Smooth muscle cell (in vitro differentiated cells): ENCODE data around the gene OR52N1. TPM values are rescaled to one million over a fixed set of nuclear protein-coding genes. Genes with fewer than 3 reads are reported as not detected.

ENCODE experiments used
- DNase-seq: peaks from one replicate; lab custom pipeline; 2025; ENCODE audit not compliant: unreplicated experiment; lab: John Stamatoyannopoulos, UW
- H2AFZ ChIP-seq: fragments of 200-600 bp; sonication (generic); 2 replicates; pipeline ENCODE4 v1.6.0; 2016; ENCODE audit warnings: antibody characterized with exemption, low read depth, mild to moderate bottlenecking
- H3F3A ChIP-seq: fragments of 200-600 bp; sonication (generic); 2 replicates; pipeline ENCODE4 v1.6.0; 2017; ENCODE audit warnings: antibody characterized with exemption, low read depth
- H3K27ac ChIP-seq: fragments of 200-600 bp; sonication (generic); 2 replicates; pipeline ENCODE4 v1.5.1; 2016; ENCODE audit warnings: low read depth, mild to moderate bottlenecking
- H3K27me3 ChIP-seq: fragments of 200-600 bp; sonication (generic); 2 replicates; pipeline ENCODE4 v1.6.1; 2016; ENCODE audit warnings: low read depth, mild to moderate bottlenecking
- H3K36me3 ChIP-seq: fragments of 200-600 bp; sonication (generic); 2 replicates; pipeline ENCODE4 v1.5.1; 2016; ENCODE audit warnings: low read depth
- H3K4me1 ChIP-seq: fragments of 200-600 bp; sonication (generic); 2 replicates; pipeline ENCODE4 v1.5.1; 2016; ENCODE audit warnings: low read depth
- H3K4me2 ChIP-seq: fragments of 200-600 bp; sonication (generic); 2 replicates; pipeline ENCODE4 v1.6.0; 2016; ENCODE audit warnings: mild to moderate bottlenecking
- H3K4me3 ChIP-seq: fragments of 200-600 bp; sonication (generic); 2 replicates; pipeline ENCODE4 v1.5.1; 2016; ENCODE audit warnings: mild to moderate bottlenecking
- H3K79me2 ChIP-seq: fragments of 200-600 bp; sonication (generic); 2 replicates; pipeline ENCODE4 v1.6.0; 2016; ENCODE audit warnings: low read depth, mild to moderate bottlenecking
- H3K9ac ChIP-seq: fragments of 200-600 bp; sonication (generic); 2 replicates; pipeline ENCODE4 v1.6.0; 2016; ENCODE audit warnings: low read depth
- H3K9me3 ChIP-seq: fragments of 200-600 bp; sonication (generic); replicated peaks from 2 replicates; pipeline ENCODE4 v1.5.1; 2016; ENCODE audit warnings: low read depth
- H4K20me1 ChIP-seq: fragments of 200-600 bp; sonication (generic); 2 replicates; pipeline ENCODE4 v1.6.0; 2016; ENCODE audit warnings: low read depth
- CTCF ChIP-seq: fragments of 200-600 bp; sonication (generic); IDR thresholded peaks from 2 replicates; pipeline ENCODE4 v1.5.1; 2017; ENCODE audit warnings: borderline replicate concordance, mild to moderate bottlenecking, antibody characterized with exemption; ENCODE audit not compliant: insufficient read depth, poor library complexity, severe bottlenecking
- WGBS: methylation state at CpG from one replicate; pipeline ENCODE4 v1.1.7; 2016; ENCODE audit warnings: low lambda C conversion rate; 5-methylcytosine and 5-hydroxymethylcytosine counted together
- polyA plus RNA-seq: library from polyadenylated mRNA; unstranded; fragments of >200 nt; fragmentation: Nextera tagmentation; extraction: Ambion mirVana; gene quantifications from 2 replicates; pipeline ENCODE4 v1.2.1, GENCODE V29; 2016
- total RNA-seq: library from RNA; depleted of rRNA; stranded (reverse); fragments of >200 nt; gene quantifications from 2 replicates; pipeline ENCODE4 v1.2.3, GENCODE V29; 2014

Gene OR52N1
- total and polyA plus RNA-seq, 2 experiments from 2014 or later, result not detected

GRCh38 chr11:5809122-5809519 is 18.1 kb upstream of the OR52N1 start:
- H3K4me1 ChIP-seq, result no peaks in the 10 kb centered on the region
- DNase-seq, result no peak
- H3K9ac ChIP-seq, result peak overlapping the region; percentile 29
- H4K20me1 ChIP-seq, result no peaks in the 10 kb centered on the region
- 77% methylated on average over 5 of the region's 5 CpGs for WGBS
- no peaks in the 10 kb centered on the region for H3K9me3 ChIP-seq
- peak overlapping the region; percentile 90 for H3K4me2 ChIP-seq
- H3F3A ChIP-seq, result no peaks in the 10 kb centered on the region
- no peaks in the 10 kb centered on the region for H3K27me3 ChIP-seq
- H3K4me3 ChIP-seq, result peak overlapping the region; percentile 64
- H2AFZ ChIP-seq, result peak overlapping the region; percentile 96
- no peak for TF ChIP-seq CTCF
- no peak overlapping the region for H3K27ac ChIP-seq
- H3K36me3 ChIP-seq, result no peaks in the 10 kb centered on the region
- no peaks in the 10 kb centered on the region for H3K79me2 ChIP-seq

GRCh38 chr11:5808500-5809121 is 17.5 kb upstream of the OR52N1 start, which contains the start of gene OR52N2:
OR52N2 (plus strand) TSS chr11:5808924; CDS start chr11:5820336, 11,412 bp downstream.
- Histone ChIP-seq H3K4me3 (peak within 1 kb of the TSS; percentile 64), H4K20me1 (no peaks in the 10 kb centered on the region), H3K9me3 (no peaks in the 10 kb centered on the region), H3K79me2 (no peaks in the 10 kb centered on the region), H3K9ac (peak within 1 kb of the TSS; percentile 29), H3K27ac (no peak within 1 kb of the TSS), H3F3A (no peaks in the 10 kb centered on the region), H3K36me3 (no peaks in the 10 kb centered on the region), H2AFZ (peak within 1 kb of the TSS; percentile 96), H3K4me1 (no peaks in the 10 kb centered on the region), H3K27me3 (peaks cover 2% of the 10 kb centered on the region), H3K4me2 (peak within 1 kb of the TSS; percentile 90)
- DNase-seq, result peak; percentile 24
- peak; percentile 93 for TF ChIP-seq CTCF
- 7% methylated on average over 24 of the region's 24 CpGs for WGBS

- Histone ChIP-seq H3K4me2 (no peak overlapping the region), H3K79me2 (no peaks in the 10 kb centered on the region), H3K4me1 (no peaks in the 10 kb centered on the region), H2AFZ (no peak overlapping the region), H4K20me1 (no peaks in the 10 kb centered on the region), H3K4me3 (no peak overlapping the region), H3K27me3 (peaks cover 3% of the 10 kb centered on the region), H3F3A (no peaks in the 10 kb centered on the region), H3K27ac (no peak overlapping the region), H3K9me3 (no peaks in the 10 kb centered on the region), H3K9ac (no peak overlapping the region), H3K36me3 (no peaks in the 10 kb centered on the region)
- 50% methylated on average over 10 of the region's 10 CpGs for WGBS
- DNase-seq, result no peak
- TF ChIP-seq CTCF, result no peak
These were observed 16.5 kb upstream of the OR52N1 start for GRCh38 chr11:5807580-5807979.

- H3K27ac ChIP-seq, result no peak overlapping the region
- WGBS, result 82% methylated on average over 5 of the region's 5 CpGs
- DNase-seq, result no peak
- no peaks in the 10 kb centered on the region for H3K36me3 ChIP-seq
- H3K79me2 ChIP-seq, result no peaks in the 10 kb centered on the region
- no peaks in the 10 kb centered on the region for H4K20me1 ChIP-seq
- H3K4me3 ChIP-seq, result no peak overlapping the region
- H3K4me2 ChIP-seq, result no peak overlapping the region
- H3K9ac ChIP-seq, result no peak overlapping the region
- no peaks in the 10 kb centered on the region for H3F3A ChIP-seq
- no peak overlapping the region for H2AFZ ChIP-seq
- no peaks in the 10 kb centered on the region for H3K4me1 ChIP-seq
- no peaks in the 10 kb centered on the region for H3K9me3 ChIP-seq
- no peak for TF ChIP-seq CTCF
- H3K27me3 ChIP-seq, result peaks cover 3% of the 10 kb centered on the region
These were observed 12.9 kb upstream of the OR52N1 start for GRCh38 chr11:5803982-5804381.
